PC-3 (cell line): ENCODE measurements around the gene ARFGAP3. TPM values are rescaled to one million over a fixed set of nuclear protein-coding genes. Genes with fewer than 3 reads are reported as not detected.

ENCODE experiments used
- ATAC-seq: fragments of 200-7000 bp; cut with Tn5 transposase; 2 replicates; pipeline ENCODE4 v1.9.1; 2020; ENCODE audit warnings: mild to moderate bottlenecking, moderate library complexity
- BruUV-seq: library from RNA; stranded (reverse); fragments of 400-500 nt; replicated peaks from 2 replicates; lab custom pipeline; 2021; lab: Mats Ljungman, UMichigan
- CTCF ChIA-PET: fragments of 300-600 bp; sonication (Branson Sonifier 250); formaldehyde crosslinking; loops from one replicate; lab custom pipeline; 2022; ENCODE audit warnings: antibody characterized with exemption; lab: Charles Lee
- POLR2A ChIA-PET: fragments of 300-600 bp; sonication (Branson Sonifier 250); formaldehyde crosslinking; loops from one replicate; lab custom pipeline; 2022; ENCODE audit warnings: antibody characterized with exemption; ENCODE audit not compliant: unreplicated experiment; lab: Charles Lee
- DNase-seq: peaks from one replicate; pipeline ENCODE4 v3.0.0-alpha.2; 2015
- H2AFZ ChIP-seq: fragments of 300-600 bp; sonication (generic); 2 replicates; pipeline ENCODE4 v1.6.0; 2016; ENCODE audit warnings: antibody characterized with exemption, low read length
- H3F3A ChIP-seq: fragments of 300-600 bp; sonication (generic); one replicate; pipeline ENCODE4 v1.6.0; 2017; ENCODE audit warnings: antibody characterized with exemption, low read length, control low read depth, mild to moderate bottlenecking; ENCODE audit not compliant: unreplicated experiment
- H3K27ac ChIP-seq: fragments of 300-600 bp; sonication (generic); 2 replicates; pipeline ENCODE4 v1.5.1; 2016; ENCODE audit warnings: mild to moderate bottlenecking, low read length
- H3K27me3 ChIP-seq: fragments of 300-600 bp; sonication (generic); 2 replicates; pipeline ENCODE4 v1.6.1; 2016; ENCODE audit warnings: low read length, mixed read lengths
- H3K36me3 ChIP-seq: fragments of 300-600 bp; sonication (generic); 2 replicates; pipeline ENCODE4 v1.6.1; 2016; ENCODE audit warnings: low read depth, mixed run types, low read length, mixed read lengths
- H3K4me1 ChIP-seq: fragments of 300-600 bp; sonication (generic); 2 replicates; pipeline ENCODE4 v1.5.1; 2016; ENCODE audit warnings: low read length; ENCODE audit not compliant: insufficient read depth
- H3K4me2 ChIP-seq: fragments of 300-600 bp; sonication (generic); 2 replicates; pipeline ENCODE4 v1.6.0; 2016; ENCODE audit warnings: low read length
- H3K4me3 ChIP-seq: fragments of 300-600 bp; sonication (generic); 2 replicates; pipeline ENCODE4 v1.5.1; 2016; ENCODE audit warnings: mild to moderate bottlenecking, low read length, mixed read lengths
- H3K79me2 ChIP-seq: fragments of 300-600 bp; sonication (generic); 2 replicates; pipeline ENCODE4 v1.6.1; 2017; ENCODE audit warnings: low read length, mixed read lengths
- H3K9ac ChIP-seq: fragments of 300-600 bp; sonication (generic); 2 replicates; pipeline ENCODE4 v1.6.0; 2016; ENCODE audit warnings: mild to moderate bottlenecking, low read length
- H3K9me2 ChIP-seq: fragments of 300-600 bp; sonication (generic); replicated peaks from 2 replicates; pipeline ENCODE4 v1.6.1; 2016; ENCODE audit warnings: mixed run types, low read length, mixed read lengths
- H3K9me3 ChIP-seq: fragments of 300-600 bp; sonication (generic); 2 replicates; pipeline ENCODE4 v1.6.1; 2016; ENCODE audit warnings: low read length, mixed read lengths
- H4K20me1 ChIP-seq: fragments of 300-600 bp; sonication (generic); 2 replicates; pipeline ENCODE4 v1.6.1; 2016; ENCODE audit warnings: low read length, mixed read lengths
- CTCF ChIP-seq: fragments of 300-600 bp; sonication (generic); conservative IDR thresholded peaks from 2 replicates; pipeline ENCODE4 v1.5.1; 2017; ENCODE audit warnings: antibody characterized with exemption, low read depth, mild to moderate bottlenecking, low read length
- EZH2 ChIP-seq: fragments of 300-600 bp; sonication (generic); IDR thresholded peaks from one replicate; pipeline ENCODE4 v1.6.1; 2017; ENCODE audit warnings: antibody characterized with exemption, mild to moderate bottlenecking, low read length; ENCODE audit not compliant: unreplicated experiment
- EZH2phosphoT487 ChIP-seq: fragments of 300-600 bp; sonication (generic); IDR thresholded peaks from 2 replicates; pipeline ENCODE4 v1.6.1; 2018; ENCODE audit warnings: mild to moderate bottlenecking, antibody characterized with exemption, low read length, borderline replicate concordance
- intact Hi-C: fragments of 100-400 bp; cut with micrococcal nuclease; formaldehyde crosslinking; loops from 2 replicates; pipeline ENCODE4 v1.9.0; 2023
- total RNA-seq: library from RNA; depleted of rRNA; stranded (reverse); fragments of >200 nt; gene quantifications from 2 replicates; pipeline ENCODE4 v1.2.3, GENCODE V29; 2014

ARFGAP3 gene
- total RNA-seq, 1 experiment from 2014 or later: 19.2 TPM

GRCh38 chr22:42796081-42796480, 61.0 kb downstream of the ARFGAP3 start:
- intact Hi-C loops: no loop called here
- Histone ChIP-seq H3F3A (no peaks in the 10 kb centered on the region), H2AFZ (no peak overlapping the region), H4K20me1 (no peaks in the 10 kb centered on the region), H3K79me2 (no peaks in the 10 kb centered on the region), H3K4me2 (no peak overlapping the region), H3K4me1 (no peaks in the 10 kb centered on the region), H3K27me3 (no peaks in the 10 kb centered on the region), H3K9ac (no peak overlapping the region), H3K27ac (no peak overlapping the region), H3K9me2 (no peaks in the 10 kb centered on the region), H3K4me3 (no peak overlapping the region), H3K9me3 (no peaks in the 10 kb centered on the region), H3K36me3 (no peaks in the 10 kb centered on the region)
- ATAC-seq (no peak), DNase-seq (no peak)
- ChIA-PET CTCF (no interaction called here), POLR2A (no interaction called here)
- TF ChIP-seq EZH2: no peak
- no peak for TF ChIP-seq EZH2phosphoT487
- no peak for TF ChIP-seq CTCF
- no TSS peak for BruUV-seq

GRCh38 chr22:42794551-42795510, 62.2 kb downstream of the ARFGAP3 start:
- Histone ChIP-seq H4K20me1 (no peaks in the 10 kb centered on the region), H3K9me3 (no peaks in the 10 kb centered on the region), H3F3A (no peaks in the 10 kb centered on the region), H3K27ac (no peak overlapping the region), H3K4me3 (no peak overlapping the region), H2AFZ (no peak overlapping the region), H3K79me2 (no peaks in the 10 kb centered on the region), H3K9me2 (no peaks in the 10 kb centered on the region), H3K36me3 (no peaks in the 10 kb centered on the region), H3K27me3 (no peaks in the 10 kb centered on the region), H3K4me1 (no peaks in the 10 kb centered on the region), H3K4me2 (no peak overlapping the region), H3K9ac (no peak overlapping the region)
- BruUV-seq: no TSS peak
- TF ChIP-seq EZH2 (no peak), EZH2phosphoT487 (no peak), CTCF (no peak)
- ChIA-PET CTCF (no interaction called here), POLR2A (no interaction called here)
- DNase-seq: no peak
- no peak for ATAC-seq
- intact Hi-C loops: no loop called here

GRCh38 chr22:42793848-42794405, 63.1 kb downstream of the ARFGAP3 start:
- Histone ChIP-seq H3K9me2 (no peaks in the 10 kb centered on the region), H2AFZ (no peak overlapping the region), H3K9ac (no peak overlapping the region), H3K27ac (no peak overlapping the region), H3K4me1 (no peaks in the 10 kb centered on the region), H3K4me3 (no peak overlapping the region), H3K4me2 (no peak overlapping the region), H3K36me3 (no peaks in the 10 kb centered on the region), H3K9me3 (no peaks in the 10 kb centered on the region), H4K20me1 (no peaks in the 10 kb centered on the region), H3F3A (no peaks in the 10 kb centered on the region), H3K79me2 (no peaks in the 10 kb centered on the region), H3K27me3 (no peaks in the 10 kb centered on the region)
- no peak for TF ChIP-seq EZH2phosphoT487
- TF ChIP-seq EZH2: no peak
- no peak for TF ChIP-seq CTCF
- CTCF ChIA-PET: no interaction called here
- no TSS peak for BruUV-seq
- no peak for DNase-seq
- intact Hi-C loops: no loop called here
- POLR2A ChIA-PET: no interaction called here
- ATAC-seq: no peak
